Dedifferentiated amniotic fluid mesenchymal stem cell (primary cell): ENCODE measurements around the gene ABCC3.

ENCODE experiments used
- DNase-seq: peaks from one replicate; pipeline ENCODE4 v3.0.0-alpha.2; 2016; ENCODE audit errors: extremely low spot score

The ABCC3 gene

DNA sequence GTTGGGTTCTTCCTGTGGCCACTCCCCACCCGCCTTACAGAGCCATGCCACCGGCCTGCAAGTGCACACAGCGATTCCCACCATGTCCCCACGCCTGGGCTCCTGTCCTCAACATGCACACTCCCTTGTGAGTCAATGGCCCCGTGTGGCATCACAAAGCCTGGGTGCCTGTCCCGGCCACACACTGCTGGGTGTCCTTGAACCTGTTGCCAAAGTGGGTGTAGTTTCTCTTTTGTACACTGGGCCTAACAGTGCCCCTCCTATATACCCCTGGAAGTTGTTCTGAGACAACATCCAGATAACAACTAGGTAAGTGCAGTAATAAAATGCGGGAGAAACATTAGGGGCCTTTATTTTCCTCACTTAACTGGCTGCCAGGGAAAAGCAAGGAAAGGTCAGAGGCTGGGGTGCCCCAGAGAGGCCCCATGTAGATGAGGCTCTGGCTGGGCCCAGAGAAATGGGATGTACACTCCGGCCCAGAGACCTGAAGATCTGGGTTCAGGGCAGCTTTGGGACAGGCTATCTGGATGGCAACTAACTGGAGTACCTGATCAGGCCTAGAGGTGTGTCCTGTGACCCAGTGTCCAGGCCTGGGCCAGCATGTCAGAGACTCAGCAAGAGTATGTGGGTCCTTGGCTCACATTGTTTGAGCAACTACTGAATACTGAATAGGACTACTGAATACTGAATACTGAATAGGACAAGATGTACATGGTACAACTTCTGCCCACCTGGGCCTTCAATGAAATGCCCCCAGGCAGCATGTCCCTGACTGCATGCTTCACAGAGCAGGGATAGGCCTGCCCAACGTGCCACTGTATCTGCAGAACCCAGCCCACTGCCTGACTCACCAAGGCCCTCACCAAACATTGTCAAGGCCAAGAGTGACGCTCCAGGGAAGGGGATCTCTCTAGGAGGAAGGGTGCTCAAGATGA lies 8.3 kb downstream of the ABCC3 start:
- no peak for DNase-seq

DNA sequence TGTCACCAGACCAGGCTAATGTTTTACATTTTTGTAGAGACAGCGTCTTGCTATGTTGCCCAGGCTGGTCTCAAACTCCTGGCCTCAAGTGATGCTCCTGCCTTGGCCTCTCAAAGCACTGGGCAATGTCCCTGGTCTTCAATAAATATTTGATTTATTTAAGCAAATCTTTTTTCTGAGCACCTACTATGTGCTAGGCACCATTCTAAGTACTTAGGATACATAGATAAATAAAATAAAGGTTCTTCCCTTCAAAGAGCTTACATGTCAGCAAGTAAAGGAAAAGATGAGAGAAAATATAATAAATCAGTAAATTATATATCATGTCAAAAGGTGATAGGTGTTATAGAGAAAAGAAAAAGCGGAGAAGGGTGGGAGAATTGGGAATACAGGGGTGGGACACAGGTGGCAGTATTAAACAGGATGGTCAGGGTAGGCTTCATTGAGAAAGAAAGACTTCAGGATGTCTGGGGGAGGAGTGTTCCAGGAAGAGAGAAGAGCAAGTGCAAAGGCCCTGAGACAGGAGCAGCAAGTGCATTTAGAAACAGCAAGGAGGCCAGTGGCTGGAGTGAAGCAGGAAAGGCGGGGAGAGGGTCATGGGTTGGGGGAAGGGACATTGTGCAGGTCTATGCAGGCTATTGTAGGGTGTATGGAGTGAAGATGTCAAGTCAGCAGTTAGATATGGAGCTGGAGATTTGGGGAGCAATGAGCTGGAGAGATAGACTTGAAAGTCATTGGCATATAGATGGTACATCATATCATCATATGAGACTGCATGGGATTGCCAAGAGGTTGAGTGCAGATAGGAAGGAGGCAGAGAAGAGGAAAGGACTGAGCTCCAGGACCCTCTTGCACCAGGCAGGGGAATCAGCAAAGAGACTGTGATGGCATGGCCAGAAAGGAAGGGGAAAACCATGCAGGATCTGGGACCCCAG lies 11.3 kb downstream of the ABCC3 start:
- no peak for DNase-seq

DNA sequence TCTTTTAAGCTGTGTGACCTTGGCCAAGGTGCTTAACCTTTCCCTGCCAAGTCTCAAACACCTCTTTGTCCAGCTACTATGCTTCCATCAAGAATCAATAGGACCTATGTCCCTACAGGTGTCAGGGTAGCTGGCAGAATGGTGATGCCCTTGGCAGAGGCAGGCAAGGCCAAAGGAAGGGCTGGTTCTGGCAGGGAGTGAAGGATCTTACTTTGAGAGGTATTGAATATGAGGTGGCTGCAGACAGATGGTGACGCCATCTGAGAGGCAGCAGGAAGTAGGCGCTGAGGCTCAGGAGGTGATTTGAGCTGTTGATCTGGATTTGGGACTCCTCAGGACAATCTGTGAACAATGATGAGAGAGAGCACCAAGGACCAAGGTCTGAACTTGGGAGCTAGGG lies 12.5 kb downstream of the ABCC3 start:
- no peak for DNase-seq

DNA sequence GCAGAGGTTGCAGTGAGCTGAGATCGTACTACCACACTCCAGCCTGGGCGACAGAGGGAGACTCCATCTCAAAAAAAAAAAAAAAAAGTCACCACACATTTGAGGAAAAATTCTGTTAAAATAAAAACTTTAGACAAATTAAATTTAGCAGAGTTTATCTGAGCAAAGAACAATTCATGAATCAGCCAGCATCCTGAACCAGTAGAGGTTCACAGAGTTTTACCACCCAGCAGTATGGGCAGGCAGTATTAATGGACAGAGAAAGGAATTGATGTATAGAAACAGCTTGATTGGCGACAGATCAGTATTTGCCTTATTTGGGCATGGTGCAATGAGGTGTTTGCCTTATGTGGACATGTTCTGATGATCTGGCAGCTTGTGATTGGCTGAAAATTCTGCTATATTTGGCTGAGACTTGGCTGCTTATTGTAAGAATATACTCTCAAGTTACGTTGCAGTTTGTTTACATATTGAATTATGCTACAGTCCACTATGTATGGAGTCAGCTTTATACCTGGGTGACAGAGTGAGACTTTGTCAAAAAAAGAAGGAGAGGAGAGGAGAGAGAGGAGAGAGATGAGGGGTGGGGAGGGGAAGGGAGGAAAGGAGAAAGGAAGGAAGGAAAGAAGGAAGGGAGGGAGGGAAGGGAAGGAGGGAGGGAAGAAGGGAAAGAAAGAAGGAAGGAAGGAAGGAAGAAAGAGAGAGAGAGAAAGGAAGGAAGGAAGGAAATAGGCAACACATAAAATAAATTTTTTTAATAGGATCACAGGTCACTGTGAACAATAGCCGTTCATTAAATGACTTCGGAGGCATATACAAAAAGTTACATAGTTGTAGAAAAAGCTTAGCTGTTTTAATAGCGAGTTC lies 14.6 kb downstream of the ABCC3 start:
- no peak for DNase-seq

DNA sequence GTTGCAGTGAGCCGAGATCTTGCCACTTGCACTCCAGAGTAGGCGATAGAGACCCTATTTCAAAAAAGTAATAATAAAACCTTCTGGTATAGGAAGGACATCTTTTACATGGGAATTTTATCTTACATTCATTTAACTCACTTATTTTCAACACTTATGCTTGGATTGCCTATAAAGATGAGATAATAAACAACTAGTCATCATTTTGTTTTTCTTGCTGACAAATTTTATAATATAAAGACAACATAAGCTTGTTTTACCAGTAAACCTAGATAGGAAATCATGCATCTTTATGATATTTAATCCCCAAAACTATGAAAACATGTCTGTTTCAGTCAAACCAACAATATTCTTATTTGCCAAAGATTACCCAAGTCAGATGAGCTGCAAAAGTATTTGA lies 17.0 kb downstream of the ABCC3 start:
- no peak for DNase-seq

DNA sequence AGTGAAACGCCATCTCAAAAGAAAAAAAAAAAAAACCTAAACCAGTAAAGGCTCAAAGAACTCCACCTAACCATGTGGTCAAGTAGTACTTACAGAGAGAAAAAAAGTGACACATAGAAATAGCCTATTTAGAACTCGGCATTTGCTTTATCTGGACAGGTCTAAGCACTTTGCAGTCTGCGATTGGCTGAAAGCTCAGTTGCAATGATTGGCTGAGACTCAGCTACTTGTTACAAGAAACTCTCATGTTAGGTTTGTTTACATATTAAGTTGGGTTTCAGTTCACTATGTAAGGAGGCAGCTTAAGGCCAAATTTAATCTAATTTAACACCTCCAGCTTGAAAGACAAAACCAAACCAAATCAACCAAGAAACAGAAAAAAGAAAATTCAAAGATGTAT lies 19.1 kb downstream of the ABCC3 start:
- DNase-seq: no peak

DNA sequence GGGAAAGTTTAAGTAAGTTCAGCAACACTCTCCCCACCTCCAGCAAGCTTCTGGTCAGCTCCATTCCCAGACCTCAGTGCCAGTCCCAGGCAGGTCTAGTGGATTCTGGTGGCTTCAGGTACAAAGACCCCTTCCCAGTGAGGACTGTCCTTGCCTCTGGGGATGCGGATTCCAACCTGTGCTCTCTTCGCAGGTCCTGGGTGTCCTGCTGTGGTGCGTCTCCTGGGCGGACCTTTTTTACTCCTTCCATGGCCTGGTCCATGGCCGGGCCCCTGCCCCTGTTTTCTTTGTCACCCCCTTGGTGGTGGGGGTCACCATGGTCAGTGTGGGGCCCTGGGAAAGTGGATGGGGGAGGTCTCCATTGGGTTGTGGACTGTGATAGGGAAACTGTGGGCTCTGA lies 21.8 kb downstream of the ABCC3 start:
- no peak for DNase-seq

DNA sequence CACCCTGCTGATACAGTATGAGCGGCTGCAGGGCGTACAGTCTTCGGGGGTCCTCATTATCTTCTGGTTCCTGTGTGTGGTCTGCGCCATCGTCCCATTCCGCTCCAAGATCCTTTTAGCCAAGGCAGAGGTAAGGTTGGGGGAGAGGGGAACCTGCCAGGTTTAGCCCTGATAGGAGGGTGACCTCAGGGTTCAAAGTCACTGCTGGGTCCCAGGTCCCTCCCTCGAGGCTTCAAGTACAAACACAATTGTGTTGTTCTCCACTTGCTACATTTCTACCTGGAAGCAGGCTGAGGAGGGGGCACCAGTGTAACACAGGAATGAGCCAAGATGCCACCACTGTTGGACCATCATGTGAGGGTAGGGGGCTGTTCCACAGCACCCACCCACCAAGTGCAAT lies 22.4 kb downstream of the ABCC3 start:
- DNase-seq: no peak

DNA sequence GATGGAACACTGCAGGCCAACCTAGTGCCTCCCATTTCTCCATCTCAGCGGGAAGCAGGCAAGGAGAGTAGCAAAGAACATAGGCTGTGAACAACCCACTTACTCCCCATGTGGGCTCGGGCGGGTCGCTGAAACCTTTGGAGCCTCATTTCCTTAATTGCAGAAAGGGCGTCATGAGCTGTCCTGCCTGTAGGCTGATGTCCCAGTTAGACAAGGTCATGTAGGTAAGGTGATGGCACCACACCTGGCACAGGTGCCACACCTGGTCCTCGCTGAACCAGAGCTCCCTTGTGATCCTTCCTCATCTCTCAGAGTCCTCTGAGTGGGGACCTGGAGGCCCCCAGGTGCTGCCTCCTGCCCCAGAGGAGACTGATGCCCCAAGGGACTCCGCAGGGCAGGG lies 22.9 kb downstream of the ABCC3 start:
- no peak for DNase-seq

DNA sequence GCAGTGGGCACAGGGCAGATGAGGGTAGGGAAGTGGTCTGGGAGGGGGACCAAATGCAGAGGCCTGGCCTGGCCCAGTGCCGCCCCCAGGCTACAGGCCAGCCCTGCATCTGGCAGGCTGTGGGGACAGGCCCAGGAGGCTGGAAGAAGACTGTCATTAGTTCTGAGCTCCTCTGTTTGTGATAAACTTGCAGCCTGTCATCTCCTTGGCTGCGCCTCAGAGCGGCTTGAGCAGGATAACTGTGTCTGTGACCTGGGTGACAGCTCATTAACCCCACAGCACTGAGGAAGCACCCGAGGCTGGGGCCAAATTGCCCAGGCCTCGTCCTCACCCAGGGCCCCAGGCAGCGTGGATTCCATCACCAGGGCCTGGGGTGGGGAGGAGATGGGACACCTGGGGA lies 23.9 kb downstream of the ABCC3 start:
- no peak for DNase-seq

DNA sequence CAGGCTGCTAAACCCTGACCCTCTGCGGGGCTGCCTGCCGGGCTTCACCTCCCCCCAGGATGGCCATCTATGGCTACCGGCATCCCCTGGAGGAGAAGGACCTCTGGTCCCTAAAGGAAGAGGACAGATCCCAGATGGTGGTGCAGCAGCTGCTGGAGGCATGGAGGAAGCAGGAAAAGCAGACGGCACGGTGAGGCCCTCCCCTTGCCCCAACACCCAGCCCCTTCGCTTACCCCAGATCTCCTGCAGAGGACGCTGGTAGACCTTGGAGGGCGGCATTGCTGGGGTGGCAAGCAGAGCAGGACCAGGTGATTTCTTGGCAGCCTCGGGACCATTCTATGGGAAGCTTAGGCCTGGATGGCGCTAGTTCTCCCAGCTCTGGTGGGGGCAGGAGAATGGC lies 24.5 kb downstream of the ABCC3 start:
- DNase-seq: no peak

DNA sequence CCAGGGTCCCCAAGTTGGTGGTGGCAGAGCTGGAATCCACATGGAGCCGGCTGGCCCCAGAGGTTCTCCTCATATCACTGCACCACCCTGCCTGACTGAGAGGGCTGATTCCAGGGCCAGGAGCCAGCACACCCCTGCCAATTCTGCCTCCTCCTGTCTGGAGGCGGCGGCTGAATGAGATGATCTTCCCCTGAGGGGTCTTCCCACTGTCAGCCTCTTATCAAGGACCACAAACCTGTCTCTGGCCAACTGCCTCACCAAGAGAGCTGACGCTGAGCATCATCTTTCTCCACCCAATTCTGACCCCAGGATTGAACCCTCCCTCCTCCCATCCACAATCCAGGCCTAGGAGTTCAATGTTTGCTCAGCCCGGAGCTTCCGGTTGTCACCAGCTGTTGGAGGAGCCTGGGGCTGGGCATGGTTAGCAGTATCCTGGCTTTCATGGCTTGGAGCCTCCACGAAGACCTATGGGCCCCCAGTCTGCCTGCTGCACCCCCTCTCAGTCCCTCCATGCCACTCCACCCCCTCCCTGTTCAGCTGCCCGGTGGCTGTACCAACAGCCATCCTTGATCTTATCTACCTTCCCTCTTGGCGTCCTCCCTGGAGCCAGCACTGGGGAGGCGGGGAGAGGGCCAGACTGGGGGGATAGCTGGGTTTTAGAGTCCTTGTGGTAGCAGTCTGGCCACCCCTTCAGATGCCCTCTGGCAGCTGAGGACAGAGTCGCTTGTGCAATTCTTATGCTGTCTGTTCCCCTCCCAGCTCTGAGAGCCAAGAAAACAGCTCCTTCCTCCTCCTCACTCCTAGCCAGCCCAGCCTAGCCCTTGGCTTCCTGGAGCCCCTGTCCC lies 25.6 kb downstream of the ABCC3 start:
- DNase-seq: no peak

DNA sequence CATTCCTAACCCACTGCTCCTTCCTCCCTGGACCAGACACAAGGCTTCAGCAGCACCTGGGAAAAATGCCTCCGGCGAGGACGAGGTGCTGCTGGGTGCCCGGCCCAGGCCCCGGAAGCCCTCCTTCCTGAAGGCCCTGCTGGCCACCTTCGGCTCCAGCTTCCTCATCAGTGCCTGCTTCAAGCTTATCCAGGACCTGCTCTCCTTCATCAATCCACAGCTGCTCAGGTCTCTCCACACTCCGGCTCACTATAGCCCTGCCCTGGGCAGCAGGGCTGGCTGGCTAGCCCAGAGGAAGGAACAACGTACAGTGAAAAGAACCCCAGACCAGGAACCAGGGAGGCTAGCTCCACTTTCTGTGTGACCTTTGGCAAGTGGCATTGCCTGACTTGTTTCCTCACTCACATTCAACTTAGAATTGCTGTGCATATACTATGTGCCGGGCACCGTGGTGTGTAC lies 26.2 kb downstream of the ABCC3 start:
- DNase-seq: no peak

DNA sequence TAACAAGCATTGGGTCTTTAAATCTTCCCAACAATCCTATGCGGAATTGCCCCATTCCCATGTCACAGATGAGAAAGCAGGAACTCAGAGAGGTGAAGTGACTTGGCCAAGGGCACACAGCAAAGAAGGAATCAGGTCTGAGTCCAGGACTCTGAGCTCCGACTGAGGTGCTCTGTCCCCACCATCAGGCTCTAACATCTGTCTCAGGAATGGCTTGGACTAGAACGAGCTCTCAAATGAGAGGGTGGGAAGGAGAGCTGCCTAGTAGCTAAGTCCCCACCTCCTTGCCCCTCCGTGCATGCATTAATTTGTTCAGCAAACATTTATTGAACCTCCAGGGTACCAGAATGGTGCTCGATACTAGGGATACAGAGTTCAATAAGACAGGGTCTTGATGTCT lies 26.7 kb downstream of the ABCC3 start:
- DNase-seq: no peak

DNA sequence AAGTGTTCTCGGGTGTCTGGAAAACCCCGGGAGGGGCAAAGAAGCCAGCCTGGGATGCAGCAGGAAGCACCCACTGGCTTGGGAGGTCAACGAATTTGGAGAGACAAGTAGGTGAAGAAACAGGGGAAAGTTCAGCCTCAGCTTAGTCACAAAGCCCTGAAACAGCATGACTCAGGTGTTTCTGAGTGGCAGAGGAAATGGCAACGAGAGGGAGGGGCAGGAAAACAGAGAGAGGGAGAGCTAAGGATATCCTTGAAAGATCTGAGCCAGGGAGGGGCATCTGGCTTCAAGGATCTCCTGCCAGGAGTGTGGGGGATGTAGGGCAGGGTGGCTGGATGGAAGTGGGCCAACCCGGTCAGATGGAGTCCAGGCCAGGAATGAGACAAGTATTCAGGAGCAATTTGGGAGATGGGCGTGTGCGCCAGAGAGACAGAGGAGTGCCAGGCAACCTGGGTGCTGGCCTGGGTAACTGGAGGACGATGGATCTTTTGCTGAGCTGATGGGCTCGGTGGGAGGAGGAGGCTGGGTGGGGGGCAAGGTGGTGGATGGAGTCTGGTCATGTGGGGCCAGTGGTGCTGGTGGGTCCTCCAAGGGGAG lies 27.2 kb downstream of the ABCC3 start:
- peak; percentile 85 for DNase-seq

DNA sequence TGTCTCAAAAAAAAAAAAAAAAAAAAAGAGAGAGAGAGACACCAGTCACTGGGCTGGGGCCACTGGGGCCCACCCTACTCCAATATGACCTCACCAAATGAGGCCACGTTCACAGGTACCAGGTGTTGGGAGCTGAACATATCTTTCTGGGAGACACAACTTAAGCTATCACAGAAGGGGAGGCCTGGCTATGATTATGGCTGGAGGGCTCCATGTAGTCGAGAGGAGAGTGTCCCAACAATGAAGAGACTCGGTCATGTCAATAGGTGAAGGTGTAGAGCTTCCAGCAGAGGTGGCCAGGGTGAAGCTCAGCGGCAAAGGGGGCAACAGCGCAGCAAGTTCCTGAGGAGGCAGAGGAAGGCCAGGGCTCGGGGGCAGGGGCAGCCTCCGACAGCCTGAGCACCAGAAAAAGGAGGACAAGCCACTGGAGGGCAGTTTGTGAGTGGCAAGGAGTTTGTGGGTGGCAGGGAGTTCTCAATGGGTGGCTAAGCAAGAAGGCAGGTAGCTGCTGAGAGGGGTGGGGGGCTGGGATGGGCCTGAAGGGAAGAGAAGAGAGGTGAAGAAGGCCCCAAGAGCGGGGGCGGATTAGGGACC lies 28.0 kb downstream of the ABCC3 start:
- no peak for DNase-seq

DNA sequence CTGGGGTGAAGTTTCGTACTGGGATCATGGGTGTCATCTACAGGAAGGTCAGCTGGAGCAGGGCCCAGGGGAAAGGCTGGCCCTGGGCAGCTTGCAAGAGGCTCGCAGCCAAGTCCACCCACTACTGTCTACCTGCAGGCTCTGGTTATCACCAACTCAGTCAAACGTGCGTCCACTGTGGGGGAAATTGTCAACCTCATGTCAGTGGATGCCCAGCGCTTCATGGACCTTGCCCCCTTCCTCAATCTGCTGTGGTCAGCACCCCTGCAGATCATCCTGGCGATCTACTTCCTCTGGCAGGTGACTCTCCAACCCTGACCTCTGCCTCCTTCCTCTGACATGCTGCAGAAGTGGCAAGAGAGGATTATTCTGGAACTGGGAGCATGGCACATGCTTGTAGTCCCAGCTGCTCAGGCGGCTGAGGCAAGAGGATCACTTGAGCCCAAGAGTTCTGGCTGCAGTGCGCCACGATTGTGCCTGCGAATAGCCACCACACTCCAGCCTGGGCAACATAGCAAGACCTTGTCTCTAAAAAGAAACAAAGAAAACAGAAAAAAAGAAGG lies 29.2 kb downstream of the ABCC3 start:
- DNase-seq: no peak

DNA sequence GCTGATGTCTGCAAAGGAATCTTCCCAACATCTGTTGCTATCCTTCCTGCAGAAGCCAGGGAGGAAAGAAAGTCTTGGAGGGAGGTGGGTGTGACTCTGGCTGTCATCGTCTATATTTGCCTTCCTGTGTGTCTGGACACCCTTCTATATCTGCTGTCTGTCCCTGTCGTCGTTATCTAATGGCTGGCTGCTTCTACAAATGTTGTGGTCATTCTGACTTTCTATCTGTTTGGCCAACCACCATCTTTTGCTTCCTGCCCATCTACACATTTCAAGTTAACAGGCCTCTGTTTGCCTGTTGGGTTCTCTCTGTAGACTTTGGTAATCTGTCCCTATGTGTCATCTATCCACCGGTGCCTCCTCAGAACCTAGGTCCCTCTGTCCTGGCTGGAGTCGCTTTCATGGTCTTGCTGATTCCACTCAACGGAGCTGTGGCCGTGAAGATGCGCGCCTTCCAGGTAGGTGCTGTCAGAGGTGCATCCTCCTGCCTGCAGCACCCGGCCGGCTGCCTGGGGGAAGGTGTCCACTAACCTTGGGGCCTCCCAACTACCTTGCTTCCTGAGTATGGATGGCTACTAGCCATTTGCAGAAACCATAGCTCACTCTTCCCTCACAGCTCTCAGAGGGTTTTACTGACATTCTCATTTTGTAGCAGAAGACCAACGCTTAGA lies 30.2 kb downstream of the ABCC3 start:
- DNase-seq: no peak

DNA sequence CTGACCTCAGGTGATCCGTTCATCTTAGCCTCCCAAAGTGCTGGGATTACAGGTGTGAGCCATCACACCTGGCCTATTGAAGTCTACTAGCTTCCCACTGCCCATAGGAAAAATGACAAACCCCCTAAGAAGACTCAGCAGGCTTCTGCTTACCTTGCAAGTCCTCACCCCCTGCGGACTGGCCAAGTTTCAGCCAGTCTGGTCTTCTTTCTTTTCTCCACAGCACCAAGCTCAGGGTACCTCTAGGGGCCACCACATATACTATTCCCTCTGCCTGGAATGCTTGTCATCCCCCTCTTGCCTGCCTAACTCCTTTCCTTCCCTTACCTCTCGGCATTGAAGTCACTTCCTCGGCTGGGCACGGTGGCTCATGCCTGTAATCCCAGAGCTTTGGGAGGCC lies 31.2 kb downstream of the ABCC3 start:
- no peak for DNase-seq
